Uterus (tissue), 2 donors: ENCODE measurements around the gene TLE2.

Experiments
- CTCF ChIP-seq, 4 experiments: fragments of 200-600 bp in 2 of 4; fragments of 450-650 bp in 2 of 4; sonication (generic) in 2 of 4; IDR thresholded peaks; one replicate each; pipeline ENCODE4 v1.5.1; 2016 to 2019; ENCODE audit warnings: antibody characterized with exemption in 4 of 4, mild to moderate bottlenecking in 2 of 4, moderate library complexity in 1 of 4
- POLR2A ChIP-seq, 2 donors: fragments of 450-650 bp; IDR thresholded peaks; one replicate each; pipeline ENCODE4 v1.6.1; 2016; ENCODE audit warnings: antibody characterized with exemption in 2 of 2, mild to moderate bottlenecking in 1 of 2, moderate library complexity in 1 of 2

- no peak for TF ChIP-seq CTCF (IDR thresholded peaks at IDR 0.05)
- TF ChIP-seq POLR2A (IDR thresholded peaks at IDR 0.05), result no peak
Measured at GRCh38 chr19:3012621-3013262, 16.3 kb downstream of the TLE2 start.
